GM12878 (cell line): ENCODE measurements around the gene CDK3. TPM values are rescaled to one million over a fixed set of nuclear protein-coding genes. Genes with fewer than 3 reads are reported as not detected.

Experiments
- ATAC-seq: fragments of 200-7000 bp; cut with Tn5 transposase; 3 replicates; pipeline ENCODE4 v1.9.1; 2020; ENCODE audit warnings: mild to moderate bottlenecking, moderate library complexity
- BruUV-seq: library from RNA; stranded (reverse); fragments of 400-500 nt; replicated peaks from 2 replicates; lab custom pipeline; 2021; lab: Mats Ljungman, UMichigan
- CTCF ChIA-PET: fragments of 300-600 bp; sonication (Branson Sonifier 250); formaldehyde crosslinking; extraction: SDS; loops from one replicate; lab custom pipeline; 2021; ENCODE audit warnings: inconsistent platforms; lab: Yijun Ruan, JAX
- POLR2A ChIA-PET: fragments of 350-600 bp; formaldehyde crosslinking; extraction: SDS; loops from one replicate; lab custom pipeline; 2021; ENCODE audit warnings: inconsistent platforms; lab: Charles Lee
- RAD21 ChIA-PET: fragments of 300-600 bp; sonication (Branson Sonifier 250); formaldehyde crosslinking; loops from one replicate; lab custom pipeline; 2023; ENCODE audit warnings: antibody characterized with exemption; ENCODE audit not compliant: unreplicated experiment; lab: Charles Lee
- SMC1A ChIA-PET: fragments of 300-600 bp; sonication (Branson Sonifier 250); formaldehyde crosslinking; loops from one replicate; lab custom pipeline; 2023; ENCODE audit not compliant: unreplicated experiment, uncharacterized antibody; lab: Charles Lee
- DNase-seq: peaks from one replicate; pipeline ENCODE4 v3.0.0-alpha.2; 2011; ENCODE audit warnings: low read depth, low spot score
- FAIRE-seq: peaks from 3 replicates; lab custom pipeline; 2011; peaks lifted over from hg19 to GRCh38; lab: Jason Lieb, UNC
- H2AFZ ChIP-seq: 2 replicates; pipeline ENCODE4 v1.6.0; 2011; ENCODE audit warnings: low read depth, low read length, control low read depth; ENCODE audit not compliant: control insufficient read depth
- H3K27ac ChIP-seq: 2 replicates; pipeline ENCODE4 v1.5.1; 2011; ENCODE audit warnings: control low read depth; ENCODE audit not compliant: control insufficient read depth, insufficient read depth
- H3K27me3 ChIP-seq, 2 experiments: replicated peaks in 1 of 2; 2 replicates each; pipeline versions ENCODE4 v1.6.0 to v1.6.1; 2011; ENCODE audit warnings: low read length in 1 of 2; ENCODE audit not compliant: control insufficient read depth in 2 of 2, insufficient read depth in 2 of 2
- H3K36me3 ChIP-seq, 2 experiments: 2 replicates each; pipeline ENCODE4 v1.5.1; 2011; ENCODE audit warnings: low read length in 1 of 2; ENCODE audit not compliant: control insufficient read depth in 2 of 2, insufficient read depth in 2 of 2
- H3K4me1 ChIP-seq: 2 replicates; pipeline ENCODE4 v1.6.1; 2011; ENCODE audit warnings: mild to moderate bottlenecking, low read length, moderate library complexity, mixed read lengths; ENCODE audit not compliant: control insufficient read depth, insufficient read depth
- H3K4me2 ChIP-seq: 2 replicates; pipeline ENCODE4 v1.6.0; 2011; ENCODE audit warnings: control low read depth; ENCODE audit not compliant: control insufficient read depth, insufficient read depth
- H3K4me3 ChIP-seq: fragments of 200-600 bp; sonication (generic); 2 replicates; pipeline ENCODE4 v1.5.1; 2016
- H3K79me2 ChIP-seq: 2 replicates; pipeline ENCODE4 v1.6.0; 2011; ENCODE audit warnings: low read length; ENCODE audit not compliant: control insufficient read depth, insufficient read depth
- H3K9ac ChIP-seq: 2 replicates; pipeline ENCODE4 v1.8.0; 2011; ENCODE audit warnings: low read length, control low read depth, mixed read lengths; ENCODE audit not compliant: control insufficient read depth, insufficient read depth
- H3K9me3 ChIP-seq: replicated peaks from 3 replicates; pipeline ENCODE4 v1.5.1; 2011; ENCODE audit warnings: mild to moderate bottlenecking, low read length; ENCODE audit not compliant: control insufficient read depth, insufficient read depth
- H4K20me1 ChIP-seq: 2 replicates; pipeline ENCODE4 v1.6.0; 2011; ENCODE audit not compliant: control insufficient read depth, insufficient read depth
- CBFB ChIP-seq: IDR thresholded peaks from 2 replicates; pipeline ENCODE4 v1.6.1; 2016; ENCODE audit warnings: antibody characterized with exemption, low read depth
- CHD4 ChIP-seq: fragments of 200-600 bp; sonication (generic); IDR thresholded peaks from 2 replicates; pipeline ENCODE4 v1.6.1; 2016; ENCODE audit warnings: mild to moderate bottlenecking
- EGR1 ChIP-seq, 2 experiments: IDR thresholded peaks; 1 replicate in 1 of 2; 2 replicates in 1 of 2; pipeline ENCODE4 v1.6.1; 2011 to 2012; ENCODE audit warnings: low read depth in 2 of 2, low read length in 2 of 2, borderline replicate concordance in 1 of 2, mild to moderate bottlenecking in 1 of 2, moderate library complexity in 1 of 2
- HDAC2 ChIP-seq: fragments of 200-600 bp; sonication (generic); IDR thresholded peaks from 2 replicates; pipeline ENCODE4 v1.6.1; 2017
- HDAC6 ChIP-seq: fragments of 200-600 bp; sonication (generic); IDR thresholded peaks from one replicate; pipeline ENCODE4 v1.8.0; 2017; ENCODE audit warnings: antibody characterized with exemption; ENCODE audit not compliant: unreplicated experiment
- IKZF1 ChIP-seq: fragments of 450-650 bp; conservative IDR thresholded peaks from 2 replicates; pipeline ENCODE4 v1.6.1; 2017; ENCODE audit warnings: antibody characterized with exemption, mild to moderate bottlenecking
- IRF5 ChIP-seq: fragments of 450-650 bp; IDR thresholded peaks from 2 replicates; pipeline ENCODE4 v1.6.1; 2017; ENCODE audit warnings: borderline replicate concordance
- KLF5 ChIP-seq: fragments of 450-650 bp; IDR thresholded peaks from 2 replicates; pipeline ENCODE4 v1.6.1; 2014; ENCODE audit warnings: mild to moderate bottlenecking; ENCODE audit not compliant: partially characterized antibody
- MYB ChIP-seq: fragments of 150-350 bp; IDR thresholded peaks from 2 replicates; pipeline ENCODE4 v1.6.1; 2014; ENCODE audit warnings: mild to moderate bottlenecking, low read depth, low read length, borderline replicate concordance
- NR2C1 ChIP-seq: fragments of 450-650 bp; IDR thresholded peaks from 2 replicates; pipeline ENCODE4 v1.6.1; 2017; ENCODE audit warnings: antibody characterized with exemption, mild to moderate bottlenecking, moderate library complexity
- PAX5 ChIP-seq: IDR thresholded peaks from 2 replicates; pipeline ENCODE4 v1.6.1; 2011; ENCODE audit warnings: low read depth, low read length, borderline replicate concordance
- PAX8 ChIP-seq: fragments of 450-650 bp; IDR thresholded peaks from 2 replicates; pipeline ENCODE4 v1.6.1; 2017; ENCODE audit warnings: mild to moderate bottlenecking, moderate library complexity
- POU2F2 ChIP-seq: IDR thresholded peaks from 3 replicates; pipeline ENCODE4 v1.6.1; 2011; ENCODE audit warnings: low read depth, mild to moderate bottlenecking, low read length, borderline replicate concordance
- PRDM15 ChIP-seq: fragments of 450-650 bp; formaldehyde crosslinking; IDR thresholded peaks from 2 replicates; pipeline ENCODE4 v1.4.0; 2020; ENCODE audit warnings: mild to moderate bottlenecking, moderate library complexity
- TCF3 ChIP-seq: IDR thresholded peaks from 2 replicates; pipeline ENCODE4 v1.6.1; 2012; ENCODE audit warnings: low read depth, mild to moderate bottlenecking, low read length, borderline replicate concordance; ENCODE audit not compliant: insufficient read depth
- TCF7 ChIP-seq: IDR thresholded peaks from 2 replicates; pipeline ENCODE4 v1.6.1; 2014; ENCODE audit warnings: antibody characterized with exemption, borderline replicate concordance
- YBX1 ChIP-seq: fragments of 450-650 bp; IDR thresholded peaks from 2 replicates; pipeline ENCODE4 v1.6.1; 2016; ENCODE audit warnings: antibody characterized with exemption
- ZNF217 ChIP-seq: fragments of 450-650 bp; IDR thresholded peaks from 2 replicates; pipeline ENCODE4 v1.6.1; 2017; ENCODE audit warnings: antibody characterized with exemption, mild to moderate bottlenecking
- WGBS: methylation state at CpG from one replicate; pipeline ENCODE4 v1.1.6; 2016; ENCODE audit warnings: low lambda C conversion rate; ENCODE audit not compliant: insufficient replicate concordance, insufficient coverage; ENCODE audit errors: missing lambda C conversion rate; 5-methylcytosine and 5-hydroxymethylcytosine counted together
- in situ Hi-C: fragments of 300-500 bp; cut with MboI; formaldehyde crosslinking; loops from 9 replicates; pipeline ENCODE4 v1.14.3; 2018; ENCODE audit warnings: mixed read lengths
- intact Hi-C: fragments of 100-400 bp; cut with micrococcal nuclease; formaldehyde crosslinking; loops from one replicate; pipeline ENCODE4 v1.14.2; 2022; ENCODE audit not compliant: unreplicated experiment
- polyA plus RNA-seq, 11 experiments: library from polyadenylated mRNA; depleted of rRNA in 4 of 11; unstranded in 6 of 11; stranded (reverse) in 5 of 11; fragments of >200 nt; fragmentation: Nextera tagmentation in 4 of 11; fragmentation: Illumina TruSeq in 1 of 11; extraction: Ambion mirVana in 4 of 11; extraction: Trizol in 1 of 11; gene quantifications; 1 replicate in 1 of 11; 2 replicates in 10 of 11; pipeline versions ENCODE4 v1.2.1 to v1.2.3, GENCODE V29; 2011 to 2016; ENCODE audit warnings: inconsistent platforms in 2 of 11, missing spikeins in 2 of 11, low read depth in 1 of 11
- total RNA-seq, 4 experiments: library from RNA; depleted of rRNA in 3 of 4; stranded (reverse); fragments of >200 nt in 3 of 4; fragmentation: Illumina TruSeq in 1 of 4; extraction: Trizol in 1 of 4; gene quantifications; 2 replicates each; pipeline versions ENCODE4 v1.2.1 to v1.2.3, GENCODE V29; 2013 to 2021

CDK3 gene
- total and polyA plus RNA-seq, 10 of the 15 experiments (the other 5 are each of a cell fraction or from before 2014, with no cell fraction given): 1.1 to 7.1 (median 4.2) TPM

DNA sequence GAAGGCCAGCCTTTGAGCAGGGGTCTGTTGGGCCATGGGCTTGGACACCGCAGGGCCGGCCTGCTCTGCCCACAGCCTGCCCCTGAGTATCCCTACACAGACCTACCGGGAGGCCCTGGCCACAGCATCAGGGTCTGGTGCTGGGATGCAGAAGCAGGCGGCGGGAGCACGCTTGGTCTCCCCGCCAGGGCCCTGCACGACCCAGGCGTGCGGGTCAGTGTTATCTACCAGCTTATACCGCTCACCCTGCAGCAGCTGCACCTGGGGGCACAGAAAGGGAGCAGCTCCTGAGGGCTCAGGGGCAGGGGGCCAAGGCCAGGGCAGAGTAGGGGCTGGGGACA lies 17.7 kb downstream of the CDK3 start (continued):
- TF ChIP-seq EGR1 (IDR thresholded peaks at IDR 0.05; ENCODE audit: borderline replicate concordance in 1 of 2, low read depth in 2 of 2, low read length in 2 of 2): no peak

- no TSS peak for BruUV-seq
- H4K20me1 ChIP-seq: no peaks in the 10 kb centered on the region
Measured at GRCh38 chr17:76018801-76019200, 18.1 kb downstream of the CDK3 start.

More at GRCh38 chr17:76018801-76019200, 18.1 kb downstream of the CDK3 start:
- Histone ChIP-seq H3K9ac (no peak overlapping the region), H3K36me3 (no peaks in the 10 kb centered on the region), H3K27me3 (no peaks in the 10 kb centered on the region), H3K9me3 (no peaks in the 10 kb centered on the region), H3K4me1 (no peaks in the 10 kb centered on the region), H3K4me2 (no peak overlapping the region), H2AFZ (no peak overlapping the region), H3K4me3 (no peak overlapping the region), H3K79me2 (no peaks in the 10 kb centered on the region), H3K27ac (no peak overlapping the region)
- intact Hi-C loops (no loop called here), in situ Hi-C loops (no loop called here)
- SMC1A ChIA-PET: interaction anchor here (1.0 to 1.5 kb wide), 3 partner anchors 87 to 261 kb away, joined by 3 to 4 read pairs (median 3); no protein-coding TSS in a partner anchor
- no peak for ATAC-seq
- FAIRE-seq: no peak
- POLR2A ChIA-PET: no interaction called here
- no peak for DNase-seq
- TF ChIP-seq TCF7 (no peak), MYB (no peak), CBFB (no peak), PAX8 (no peak), IKZF1 (no peak), CHD4 (no peak), ZNF217 (no peak), YBX1 (no peak), PRDM15 (CRISPR knock-in tag) (no peak), IRF5 (no peak), HDAC2 (no peak), NR2C1 (no peak), TCF3 (no peak), HDAC6 (no peak), POU2F2 (no peak), PAX5 (no peak), KLF5 (no peak)
- CTCF ChIA-PET: interaction anchor here (1.3 to 2.2 kb wide), 5 partner anchors 19 to 280 kb away, joined by 3 to 9 read pairs (median 3); partner anchors contain the start of genes CDK3 and MRPL38
- WGBS: 32% methylated on average over 9 of the region's 13 CpGs
- RAD21 ChIA-PET: interaction anchor here (1.3 to 1.6 kb wide), 3 partner anchors 15 to 347 kb away, joined by 3 to 7 read pairs (median 4); no protein-coding TSS in a partner anchor
